ENCODE data around the gene DCLK2.

DCLK2 gene

GRCh38 chr4:150078041-150078578, at the start of gene DCLK2:
Gene DCLK2 (plus strand): TSS chr4:150078445. CDS start chr4:150079028, 583 bp downstream.
- peak; percentile 40 for DNase-seq

GRCh38 chr4:150032541-150032940, 45.7 kb upstream of the DCLK2 start:
- DNase-seq = no peak

GRCh38 chr4:150033081-150033480, 45.2 kb upstream of the DCLK2 start:
- DNase-seq = no peak

GRCh38 chr4:150033901-150034300, 44.3 kb upstream of the DCLK2 start:
- peak; percentile 12 for DNase-seq

GRCh38 chr4:150037251-150037856, 40.9 kb upstream of the DCLK2 start:
- no peak for DNase-seq

- DNase-seq = no peak
These were observed 39.7 kb upstream of the DCLK2 start for GRCh38 chr4:150038335-150039076.

GRCh38 chr4:150039274-150040127, 38.7 kb upstream of the DCLK2 start:
- no peak for DNase-seq

GRCh38 chr4:150044517-150044916, 33.7 kb upstream of the DCLK2 start:
- no peak for DNase-seq

- no peak for DNase-seq
These were observed 32.8 kb upstream of the DCLK2 start for GRCh38 chr4:150045410-150045809.

GRCh38 chr4:150046728-150047217, 31.5 kb upstream of the DCLK2 start:
- no peak for DNase-seq

- no peak for DNase-seq
These were observed 30.7 kb upstream of the DCLK2 start for GRCh38 chr4:150047546-150047945.

GRCh38 chr4:150049682-150050081, 28.6 kb upstream of the DCLK2 start:
- DNase-seq = no peak

- no peak for DNase-seq
These were observed 27.7 kb upstream of the DCLK2 start for GRCh38 chr4:150050566-150050965.

GRCh38 chr4:150051111-150051510, 27.1 kb upstream of the DCLK2 start:
- DNase-seq = no peak

GRCh38 chr4:150055467-150055866, 22.8 kb upstream of the DCLK2 start:
- DNase-seq = no peak

GRCh38 chr4:150056569-150056968, 21.7 kb upstream of the DCLK2 start:
- DNase-seq = no peak

- no peak for DNase-seq
These were observed 17.0 kb upstream of the DCLK2 start for GRCh38 chr4:150061086-150061776.

- DNase-seq = no peak
These were observed 15.1 kb upstream of the DCLK2 start for GRCh38 chr4:150063128-150063527.

GRCh38 chr4:150065740-150066139, 12.5 kb upstream of the DCLK2 start:
- DNase-seq = no peak

GRCh38 chr4:150067859-150068258, 10.4 kb upstream of the DCLK2 start:
- no peak for DNase-seq

GRCh38 chr4:150068300-150068960, 9.8 kb upstream of the DCLK2 start:
- no peak for DNase-seq

- DNase-seq = no peak
These were observed 8.9 kb upstream of the DCLK2 start for GRCh38 chr4:150069353-150069752.

All from NCI-H1436 treated with DMSO at 0.1 percent for 48 hours (cell line).